HG03558 (cell line): ENCODE results near the gene AGPAT1.

Source experiments
- ATAC-seq: cut with Tn5 transposase; IDR thresholded peaks from one replicate; pipeline ENCODE4 v1.9.1; 2021; ENCODE audit warnings: moderate number of reproducible peaks; ENCODE audit not compliant: unreplicated experiment; ENCODE audit errors: extremely low read depth

The AGPAT1 gene

DNA sequence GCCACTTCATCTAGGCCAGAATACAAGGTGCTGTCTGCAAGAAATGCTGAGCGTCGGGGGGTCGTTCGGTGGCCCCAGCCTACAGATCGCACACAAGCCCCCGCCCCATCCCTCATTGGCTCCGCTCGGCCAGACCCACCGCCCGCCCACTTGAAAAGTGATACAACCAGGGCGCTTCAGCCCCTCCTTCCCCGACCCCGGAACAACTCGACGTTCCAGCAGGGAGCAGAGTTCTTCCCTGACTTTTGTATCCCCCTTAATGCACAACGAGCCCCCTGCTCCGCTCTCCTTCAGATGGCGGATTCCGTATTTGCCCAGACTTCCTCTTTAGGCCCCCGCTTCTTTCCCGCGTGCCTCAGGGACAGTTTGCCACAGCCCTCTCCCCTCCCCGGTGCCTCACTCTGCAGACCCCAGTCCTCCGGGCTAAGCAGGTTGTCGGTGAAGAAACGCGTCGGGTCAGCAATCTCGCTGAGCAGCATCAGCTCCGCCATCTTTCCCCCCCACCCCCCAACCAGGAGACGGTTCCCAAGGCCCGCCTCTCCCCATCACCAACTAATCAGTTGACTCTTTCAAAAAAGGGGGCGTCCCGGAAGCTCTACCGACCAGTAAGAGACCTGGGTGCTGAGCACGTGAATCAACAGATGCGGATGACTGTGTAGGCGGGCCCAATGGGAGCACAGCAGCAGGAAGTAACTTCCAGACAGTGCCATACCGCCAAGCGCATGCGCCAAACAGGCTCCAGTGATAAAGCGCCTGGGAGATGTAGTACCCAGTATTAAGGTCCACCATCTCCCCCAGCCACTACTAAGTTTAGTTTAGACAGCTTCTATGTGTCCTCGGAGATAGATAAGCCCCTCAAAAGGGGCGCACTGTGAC is 47.9 kb downstream of the AGPAT1 start, which contains the start of gene ATF6B:
ATF6B (minus strand) TSS at position 530 of the 876 bp plus-strand sequence; CDS start at position 491, 39 bp downstream.
- ATAC-seq = peak; percentile 70

GRCh38 chr6:32127409-32127716 is 48.5 kb downstream of the AGPAT1 start:
- ATAC-seq = no peak

- ATAC-seq = no peak
Observed at GRCh38 chr6:32126880-32127279, 49.0 kb downstream of the AGPAT1 start.

GRCh38 chr6:32123681-32124080 is 52.2 kb downstream of the AGPAT1 start:
- no peak for ATAC-seq

DNA sequence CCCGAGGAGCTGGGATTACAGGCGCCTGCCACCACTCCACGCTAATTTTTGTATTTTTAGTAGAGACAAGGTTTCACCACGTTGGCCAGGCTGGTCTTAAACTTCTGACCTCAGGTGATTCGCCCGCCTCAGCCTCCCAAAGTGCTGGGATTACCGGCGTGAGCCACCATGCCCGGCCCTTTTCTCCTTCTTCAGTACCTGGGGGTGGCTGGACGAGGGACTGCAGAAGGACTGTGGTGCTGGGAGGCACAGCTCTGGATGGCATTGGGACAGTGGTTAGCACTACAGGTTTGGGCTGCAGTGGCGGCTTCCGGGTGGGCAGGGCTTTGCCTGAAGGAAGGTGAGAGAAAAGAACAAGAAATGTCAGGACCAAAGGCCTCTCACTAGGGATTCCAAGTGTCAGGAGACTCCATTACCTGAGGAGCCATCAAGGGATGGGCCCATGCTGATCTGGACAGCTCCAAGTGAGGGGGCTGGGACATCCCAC is 55.3 kb downstream of the AGPAT1 start:
- no peak for ATAC-seq

- no peak for ATAC-seq
Observed at GRCh38 chr6:32118782-32119628, 56.9 kb downstream of the AGPAT1 start.
